ENCODE results near the gene FANCF.
A peak's percentile ranks its signal among the peaks of the same experiment; 100 is the strongest.

FANCF gene, protein sequence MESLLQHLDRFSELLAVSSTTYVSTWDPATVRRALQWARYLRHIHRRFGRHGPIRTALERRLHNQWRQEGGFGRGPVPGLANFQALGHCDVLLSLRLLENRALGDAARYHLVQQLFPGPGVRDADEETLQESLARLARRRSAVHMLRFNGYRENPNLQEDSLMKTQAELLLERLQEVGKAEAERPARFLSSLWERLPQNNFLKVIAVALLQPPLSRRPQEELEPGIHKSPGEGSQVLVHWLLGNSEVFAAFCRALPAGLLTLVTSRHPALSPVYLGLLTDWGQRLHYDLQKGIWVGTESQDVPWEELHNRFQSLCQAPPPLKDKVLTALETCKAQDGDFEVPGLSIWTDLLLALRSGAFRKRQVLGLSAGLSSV

DNA sequence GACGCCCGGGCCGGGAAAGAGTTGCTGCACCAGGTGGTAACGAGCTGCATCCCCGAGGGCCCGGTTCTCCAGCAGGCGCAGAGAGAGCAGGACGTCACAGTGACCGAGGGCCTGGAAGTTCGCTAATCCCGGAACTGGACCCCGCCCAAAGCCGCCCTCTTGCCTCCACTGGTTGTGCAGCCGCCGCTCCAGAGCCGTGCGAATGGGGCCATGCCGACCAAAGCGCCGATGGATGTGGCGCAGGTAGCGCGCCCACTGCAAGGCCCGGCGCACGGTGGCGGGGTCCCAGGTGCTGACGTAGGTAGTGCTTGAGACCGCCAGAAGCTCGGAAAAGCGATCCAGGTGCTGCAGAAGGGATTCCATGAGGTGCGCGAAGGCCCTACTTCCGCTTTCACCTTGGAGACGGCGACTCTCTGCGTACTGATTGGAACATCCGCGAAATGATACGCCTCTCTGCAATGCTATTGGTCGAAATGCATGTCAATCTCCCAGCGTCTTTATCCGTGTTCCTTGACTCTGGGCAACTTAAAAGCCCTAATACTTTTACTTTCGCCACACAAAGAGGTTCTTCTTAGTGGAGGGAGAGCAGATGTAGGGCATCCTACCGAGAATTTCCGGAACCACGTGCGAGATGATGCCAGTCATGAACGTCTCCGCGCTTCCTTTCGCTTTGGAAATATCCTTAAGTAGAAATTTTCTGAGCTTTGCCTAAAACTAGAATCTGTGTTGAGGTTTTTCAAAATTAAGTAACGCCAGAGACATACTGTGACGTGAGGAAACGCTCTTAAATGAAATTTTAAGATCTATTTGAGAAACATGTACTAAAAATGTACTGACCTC, at the start of gene FANCF:
Gene FANCF, minus strand, starts transcription at position 376 of the 840 bp plus-strand sequence. Its CDS starts 13 bp downstream, at position 363.
- Histone ChIP-seq H3K27me3 (ENCODE audit: control insufficient read depth in 5 of 5, insufficient read depth in 4 of 5, low read length in 5 of 5) (no peaks in the 10 kb centered on the region), H3K9ac (ENCODE audit: low read length in 5 of 5) (peak within 1 kb of the TSS; percentile 70 to 88 (median 84)), H3K4me3 (ENCODE audit: low read depth in 1 of 5, low read length in 5 of 5) (peak within 1 kb of the TSS; percentile 90 to 100 (median 95)), H3K4me1 (ENCODE audit: control insufficient read depth in 5 of 5, insufficient read depth in 5 of 5, low read length in 5 of 5) (peaks cover 0 to 16% (median 9%) of the 10 kb centered on the region in 5 donors), H3K27ac (ENCODE audit: low read depth, low read length) (peak within 1 kb of the TSS; percentile 90), H3K9me3 (ENCODE audit: control insufficient read depth in 5 of 5, low read length in 5 of 5) (no peaks in the 10 kb centered on the region), H3K36me3 (ENCODE audit: control insufficient read depth in 5 of 5, insufficient read depth in 5 of 5, low read length in 5 of 5) (no peaks in the 10 kb centered on the region)

GRCh38 chr11:22674470-22675439, 49.1 kb upstream of the FANCF start:
- H3K9ac ChIP-seq (ENCODE audit: low read length in 5 of 5): no peak overlapping the region
- H3K36me3 ChIP-seq (ENCODE audit: control insufficient read depth in 5 of 5, insufficient read depth in 5 of 5, low read length in 5 of 5): no peaks in the 10 kb centered on the region
- H3K4me3 ChIP-seq (ENCODE audit: low read depth in 1 of 5, low read length in 5 of 5): no peak overlapping the region
- no peaks in the 10 kb centered on the region for H3K9me3 ChIP-seq (ENCODE audit: control insufficient read depth in 5 of 5, low read length in 5 of 5)
- H3K27ac ChIP-seq (ENCODE audit: low read depth, low read length): no peak overlapping the region
- no peaks in the 10 kb centered on the region for H3K4me1 ChIP-seq (ENCODE audit: control insufficient read depth in 5 of 5, insufficient read depth in 5 of 5, low read length in 5 of 5)
- H3K27me3 ChIP-seq (ENCODE audit: control insufficient read depth in 5 of 5, insufficient read depth in 4 of 5, low read length in 5 of 5): peaks cover 0 to under 1% (median 0%) of the 10 kb centered on the region in 5 donors

DNA sequence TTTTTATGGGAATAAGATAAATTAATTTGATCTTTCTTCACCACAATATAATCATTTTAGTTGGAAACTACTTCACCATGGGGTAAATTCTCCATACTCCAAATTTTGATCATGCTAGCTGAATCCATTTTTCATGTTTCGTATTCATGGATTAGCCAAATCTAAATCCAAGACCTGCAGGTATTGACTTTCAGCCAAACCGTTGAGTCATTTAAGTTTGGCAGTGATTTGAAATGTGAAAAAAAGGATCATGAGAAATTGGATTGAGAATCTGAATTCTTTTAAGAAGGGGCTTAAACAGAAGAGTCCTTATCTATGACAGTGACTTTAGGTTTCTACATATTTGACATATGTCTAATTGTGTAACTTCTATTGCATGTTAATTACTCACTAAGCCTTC, 46.1 kb upstream of the FANCF start:
- H3K27ac ChIP-seq (ENCODE audit: low read depth, low read length): no peak overlapping the region
- H3K4me3 ChIP-seq (ENCODE audit: low read depth in 1 of 5, low read length in 5 of 5): no peak overlapping the region
- peaks cover 0 to 6% (median 5%) of the 10 kb centered on the region in 5 donors for H3K4me1 ChIP-seq (ENCODE audit: control insufficient read depth in 5 of 5, insufficient read depth in 5 of 5, low read length in 5 of 5)

GRCh38 chr11:22670830-22671229, 45.2 kb upstream of the FANCF start:
- H3K27ac ChIP-seq (ENCODE audit: low read depth, low read length): no peak overlapping the region
- H3K27me3 ChIP-seq (ENCODE audit: control insufficient read depth in 5 of 5, insufficient read depth in 4 of 5, low read length in 5 of 5): peaks cover 4 to 25% (median 12%) of the 10 kb centered on the region in 5 donors
- H3K9me3 ChIP-seq (ENCODE audit: control insufficient read depth in 5 of 5, low read length in 5 of 5): no peaks in the 10 kb centered on the region
- H3K4me3 ChIP-seq (ENCODE audit: low read depth in 1 of 5, low read length in 5 of 5): no peak overlapping the region
- no peak overlapping the region for H3K9ac ChIP-seq (ENCODE audit: low read length in 5 of 5)
- H3K36me3 ChIP-seq (ENCODE audit: control insufficient read depth in 5 of 5, insufficient read depth in 5 of 5, low read length in 5 of 5): no peaks in the 10 kb centered on the region
- H3K4me1 ChIP-seq (ENCODE audit: control insufficient read depth in 5 of 5, insufficient read depth in 5 of 5, low read length in 5 of 5): peaks cover 0 to 14% (median 13%) of the 10 kb centered on the region in 5 donors

More for the DNA sequence above, 46.1 kb upstream of the FANCF start:
- H3K36me3 ChIP-seq (ENCODE audit: control insufficient read depth in 5 of 5, insufficient read depth in 5 of 5, low read length in 5 of 5): no peaks in the 10 kb centered on the region
- no peak overlapping the region for H3K9ac ChIP-seq (ENCODE audit: low read length in 5 of 5)
- no peaks in the 10 kb centered on the region for H3K9me3 ChIP-seq (ENCODE audit: control insufficient read depth in 5 of 5, low read length in 5 of 5)
- peaks cover 0 to 18% (median 10%) of the 10 kb centered on the region in 5 donors for H3K27me3 ChIP-seq (ENCODE audit: control insufficient read depth in 5 of 5, insufficient read depth in 4 of 5, low read length in 5 of 5)

DNA sequence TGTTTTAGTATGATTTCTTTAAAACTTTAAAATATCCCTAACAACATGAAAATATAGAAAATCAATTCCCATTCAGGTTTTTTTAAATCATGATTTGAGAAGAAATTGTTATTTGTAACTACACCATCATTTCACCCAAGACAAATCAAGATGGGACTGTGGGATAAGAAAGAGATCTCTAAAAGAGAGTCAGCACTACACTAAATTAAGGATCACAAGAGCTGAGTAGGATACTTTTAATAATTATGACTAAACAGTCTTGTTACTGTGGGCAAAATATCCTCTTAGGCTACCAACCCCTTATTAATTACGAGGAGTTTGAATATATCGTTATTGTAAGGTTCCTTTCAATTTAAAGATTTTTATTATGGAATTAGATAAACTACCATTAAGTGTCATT, 43.7 kb upstream of the FANCF start:
- H3K27ac ChIP-seq (ENCODE audit: low read depth, low read length): no peak overlapping the region
- H3K9ac ChIP-seq (ENCODE audit: low read length in 5 of 5): no peak overlapping the region
- no peak overlapping the region for H3K4me3 ChIP-seq (ENCODE audit: low read depth in 1 of 5, low read length in 5 of 5)
- H3K27me3 ChIP-seq (ENCODE audit: control insufficient read depth in 5 of 5, insufficient read depth in 4 of 5, low read length in 5 of 5): peaks cover 6 to 25% (median 12%) of the 10 kb centered on the region in 5 donors
- peaks cover 0 to 17% (median 13%) of the 10 kb centered on the region in 5 donors for H3K4me1 ChIP-seq (ENCODE audit: control insufficient read depth in 5 of 5, insufficient read depth in 5 of 5, low read length in 5 of 5)
- no peaks in the 10 kb centered on the region for H3K36me3 ChIP-seq (ENCODE audit: control insufficient read depth in 5 of 5, insufficient read depth in 5 of 5, low read length in 5 of 5)
- H3K9me3 ChIP-seq (ENCODE audit: control insufficient read depth in 5 of 5, low read length in 5 of 5): no peaks in the 10 kb centered on the region

DNA sequence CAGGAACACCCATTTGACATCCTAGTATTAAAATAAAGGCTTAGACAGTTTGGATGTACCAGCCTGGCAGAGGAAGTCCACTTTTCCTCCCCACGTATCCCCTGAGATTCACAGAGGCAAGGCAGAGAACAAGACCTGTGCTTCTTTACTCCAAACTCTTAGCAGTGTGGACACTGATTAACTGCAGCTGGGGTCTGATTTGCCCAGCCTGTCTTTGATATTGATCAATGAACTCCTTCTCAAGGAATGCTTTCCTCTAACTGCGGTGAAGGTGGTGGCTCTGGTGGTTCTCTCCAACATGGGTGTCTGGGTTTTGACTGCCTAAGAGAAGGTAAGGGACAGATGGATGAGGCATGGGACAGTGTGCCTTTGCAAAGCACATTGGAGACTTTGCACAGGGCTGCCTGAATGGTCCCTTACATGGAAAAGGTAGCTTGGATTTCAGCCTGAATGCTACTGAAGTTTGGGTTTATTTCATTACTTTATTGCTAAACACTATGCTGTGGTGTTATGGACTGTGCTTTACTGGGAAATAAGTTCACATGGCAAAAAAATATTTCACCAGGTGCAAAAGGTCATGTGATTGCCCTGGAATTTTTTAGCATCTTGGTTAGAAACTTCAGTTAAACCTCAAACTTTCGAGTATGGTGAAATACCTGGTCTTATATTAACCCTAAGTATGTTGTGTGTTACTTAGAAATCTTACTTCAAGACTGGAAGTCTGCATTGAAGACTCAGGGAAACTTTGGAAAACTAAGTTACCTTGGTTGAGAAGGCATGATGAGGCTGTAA, 42.6 kb upstream of the FANCF start:
- no peak overlapping the region for H3K4me3 ChIP-seq (ENCODE audit: low read depth in 1 of 5, low read length in 5 of 5)
- H3K9me3 ChIP-seq (ENCODE audit: control insufficient read depth in 5 of 5, low read length in 5 of 5): no peaks in the 10 kb centered on the region
- H3K27me3 ChIP-seq (ENCODE audit: control insufficient read depth in 5 of 5, insufficient read depth in 4 of 5, low read length in 5 of 5): peaks cover 6 to 25% (median 12%) of the 10 kb centered on the region in 5 donors

DNA sequence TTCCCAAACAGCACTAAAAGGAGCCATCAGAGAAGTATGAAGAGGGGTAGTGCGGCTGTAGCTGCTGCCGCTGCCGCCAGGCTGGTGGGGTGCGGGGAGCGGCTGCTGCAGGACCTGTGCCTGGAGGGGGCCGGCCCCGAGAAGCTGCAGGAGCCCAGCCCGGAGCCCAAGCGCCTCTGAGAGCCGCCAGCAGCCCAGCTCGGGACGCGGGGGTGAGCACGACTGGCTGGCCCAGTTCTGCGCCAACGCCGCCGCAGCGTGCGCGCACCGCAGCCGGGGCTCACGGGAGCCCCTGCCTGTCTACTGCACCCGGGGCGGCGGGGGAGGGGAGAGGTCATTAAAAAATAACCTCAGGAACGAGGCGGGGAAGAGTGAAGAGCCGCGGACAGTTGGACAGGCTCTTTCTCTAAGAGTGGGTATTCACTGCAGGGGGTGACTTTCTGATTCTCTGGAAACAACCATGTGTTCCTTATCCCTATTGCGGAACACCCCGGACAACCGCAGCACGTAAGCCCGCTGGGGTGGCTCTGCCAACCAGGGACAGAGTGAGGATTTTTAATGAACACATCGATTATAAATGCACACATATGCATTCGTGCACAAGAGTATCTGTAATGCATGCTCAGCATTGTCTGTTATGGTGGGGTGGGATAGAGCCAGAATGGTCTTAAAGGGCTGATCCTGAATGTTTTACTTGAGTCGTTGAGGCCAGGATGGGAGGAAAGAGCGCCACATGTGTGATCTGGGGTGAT, 41.2 kb upstream of the FANCF start:
- peaks cover 6 to 25% (median 12%) of the 10 kb centered on the region in 5 donors for H3K27me3 ChIP-seq (ENCODE audit: control insufficient read depth in 5 of 5, insufficient read depth in 4 of 5, low read length in 5 of 5)
- no peak overlapping the region for H3K27ac ChIP-seq (ENCODE audit: low read depth, low read length)
- H3K9me3 ChIP-seq (ENCODE audit: control insufficient read depth in 5 of 5, low read length in 5 of 5): no peaks in the 10 kb centered on the region
- peak overlapping the region; percentile 48 to 62 (median 56) for H3K4me3 ChIP-seq (ENCODE audit: low read depth in 1 of 5, low read length in 5 of 5)
- H3K9ac ChIP-seq (ENCODE audit: low read length in 5 of 5): peak overlapping the region in 1 of 5 donors; percentile 2
- no peaks in the 10 kb centered on the region for H3K36me3 ChIP-seq (ENCODE audit: control insufficient read depth in 5 of 5, insufficient read depth in 5 of 5, low read length in 5 of 5)
- H3K4me1 ChIP-seq (ENCODE audit: control insufficient read depth in 5 of 5, insufficient read depth in 5 of 5, low read length in 5 of 5): peaks cover 0 to 17% (median 13%) of the 10 kb centered on the region in 5 donors

More for the DNA sequence above, 42.6 kb upstream of the FANCF start:
- Histone ChIP-seq H3K27ac (ENCODE audit: low read depth, low read length) (no peak overlapping the region), H3K4me1 (ENCODE audit: control insufficient read depth in 5 of 5, insufficient read depth in 5 of 5, low read length in 5 of 5) (peaks cover 0 to 17% (median 13%) of the 10 kb centered on the region in 5 donors), H3K9ac (ENCODE audit: low read length in 5 of 5) (no peak overlapping the region), H3K36me3 (ENCODE audit: control insufficient read depth in 5 of 5, insufficient read depth in 5 of 5, low read length in 5 of 5) (no peaks in the 10 kb centered on the region)

DNA sequence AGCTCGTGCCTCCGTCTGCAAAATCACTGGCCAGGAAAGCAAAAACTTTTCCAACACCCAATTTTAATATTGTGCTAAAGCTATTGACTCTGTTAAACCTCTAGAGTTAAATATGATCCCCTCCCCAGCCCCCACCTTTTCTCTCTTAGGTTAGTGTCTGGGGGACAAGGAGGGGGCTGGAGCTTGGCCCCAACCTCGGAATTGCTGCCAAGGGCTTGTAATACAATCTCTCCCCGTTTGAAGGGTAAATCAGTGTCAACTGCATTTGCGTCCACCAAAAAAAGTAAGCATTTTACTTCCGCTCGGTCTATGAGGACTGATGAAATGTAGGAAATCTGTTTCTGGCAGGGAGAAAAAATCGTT, 40.7 kb upstream of the FANCF start, which contains the start of gene GAS2:
Gene GAS2, plus strand, starts transcription at position 287 of the 363 bp plus-strand sequence. CDS start 8,259 bp downstream, outside the sequence.
- H3K9ac ChIP-seq (ENCODE audit: low read length in 5 of 5): peak within 1 kb of the TSS in 2 of 5 donors; percentile 2 to 31
- H3K27ac ChIP-seq (ENCODE audit: low read depth, low read length): no peak within 1 kb of the TSS
- peaks cover 0 to 17% (median 13%) of the 10 kb centered on the region in 5 donors for H3K4me1 ChIP-seq (ENCODE audit: control insufficient read depth in 5 of 5, insufficient read depth in 5 of 5, low read length in 5 of 5)
- peak within 1 kb of the TSS; percentile 48 to 62 (median 56) for H3K4me3 ChIP-seq (ENCODE audit: low read depth in 1 of 5, low read length in 5 of 5)
- H3K9me3 ChIP-seq (ENCODE audit: control insufficient read depth in 5 of 5, low read length in 5 of 5): no peaks in the 10 kb centered on the region
- H3K27me3 ChIP-seq (ENCODE audit: control insufficient read depth in 5 of 5, insufficient read depth in 4 of 5, low read length in 5 of 5): peaks cover 6 to 25% (median 12%) of the 10 kb centered on the region in 5 donors
- H3K36me3 ChIP-seq (ENCODE audit: control insufficient read depth in 5 of 5, insufficient read depth in 5 of 5, low read length in 5 of 5): no peaks in the 10 kb centered on the region
